Fibroblast of skin of abdomen (primary cell): ENCODE results near the gene C22orf39.

Source experiments
- DNase-seq: peaks from one replicate; pipeline ENCODE4 v3.0.0-alpha.2; 2013

Gene C22orf39

GRCh38 chr22:19397734-19398104, 49.8 kb downstream of the C22orf39 start:
- no peak for DNase-seq

- DNase-seq: no peak
These were observed 50.4 kb downstream of the C22orf39 start for GRCh38 chr22:19396934-19397733.

- no peak for DNase-seq
These were observed 51.0 kb downstream of the C22orf39 start for GRCh38 chr22:19396561-19396933.

- no peak for DNase-seq
These were observed 52.2 kb downstream of the C22orf39 start for GRCh38 chr22:19395276-19395675.

- no peak for DNase-seq
These were observed 53.0 kb downstream of the C22orf39 start for GRCh38 chr22:19394274-19395050.

GRCh38 chr22:19393704-19394103, 53.8 kb downstream of the C22orf39 start:
- DNase-seq: no peak
